ENCODE data around the gene PLEK2.
"Not testable (repeated sequence)": the region's sequence is repeated elsewhere in the genome, so short reads cannot be mapped to it uniquely, and the experiment has no call there.

PLEK2 gene, protein sequence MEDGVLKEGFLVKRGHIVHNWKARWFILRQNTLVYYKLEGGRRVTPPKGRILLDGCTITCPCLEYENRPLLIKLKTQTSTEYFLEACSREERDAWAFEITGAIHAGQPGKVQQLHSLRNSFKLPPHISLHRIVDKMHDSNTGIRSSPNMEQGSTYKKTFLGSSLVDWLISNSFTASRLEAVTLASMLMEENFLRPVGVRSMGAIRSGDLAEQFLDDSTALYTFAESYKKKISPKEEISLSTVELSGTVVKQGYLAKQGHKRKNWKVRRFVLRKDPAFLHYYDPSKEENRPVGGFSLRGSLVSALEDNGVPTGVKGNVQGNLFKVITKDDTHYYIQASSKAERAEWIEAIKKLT

GRCh38 chr14:67411820-67412421 lies at the start of gene PLEK2:
PLEK2 (minus strand) TSS chr14:67412165; CDS start chr14:67412059, 106 bp downstream.
- peak; percentile 90 for DNase-seq (ENCODE audit: low read depth)
- peak within 1 kb of the TSS; percentile 64 for H3K4me3 ChIP-seq (ENCODE audit: low read length)

GRCh38 chr14:67461341-67461985 lies 49.5 kb upstream of the PLEK2 start:
- TF ChIP-seq, protein P1, sequence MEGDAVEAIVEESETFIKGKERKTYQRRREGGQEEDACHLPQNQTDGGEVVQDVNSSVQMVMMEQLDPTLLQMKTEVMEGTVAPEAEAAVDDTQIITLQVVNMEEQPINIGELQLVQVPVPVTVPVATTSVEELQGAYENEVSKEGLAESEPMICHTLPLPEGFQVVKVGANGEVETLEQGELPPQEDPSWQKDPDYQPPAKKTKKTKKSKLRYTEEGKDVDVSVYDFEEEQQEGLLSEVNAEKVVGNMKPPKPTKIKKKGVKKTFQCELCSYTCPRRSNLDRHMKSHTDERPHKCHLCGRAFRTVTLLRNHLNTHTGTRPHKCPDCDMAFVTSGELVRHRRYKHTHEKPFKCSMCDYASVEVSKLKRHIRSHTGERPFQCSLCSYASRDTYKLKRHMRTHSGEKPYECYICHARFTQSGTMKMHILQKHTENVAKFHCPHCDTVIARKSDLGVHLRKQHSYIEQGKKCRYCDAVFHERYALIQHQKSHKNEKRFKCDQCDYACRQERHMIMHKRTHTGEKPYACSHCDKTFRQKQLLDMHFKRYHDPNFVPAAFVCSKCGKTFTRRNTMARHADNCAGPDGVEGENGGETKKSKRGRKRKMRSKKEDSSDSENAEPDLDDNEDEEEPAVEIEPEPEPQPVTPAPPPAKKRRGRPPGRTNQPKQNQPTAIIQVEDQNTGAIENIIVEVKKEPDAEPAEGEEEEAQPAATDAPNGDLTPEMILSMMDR (IDR thresholded peaks at IDR 0.05; ENCODE audit: insufficient read depth, low read depth, low read length, missing control alignments): no peak
- DNase-seq (ENCODE audit: low read depth): peak; percentile 86
- H3K4me3 ChIP-seq (ENCODE audit: low read length): no peak overlapping the region

More at GRCh38 chr14:67411820-67412421, at the start of gene PLEK2:
- TF ChIP-seq, protein P1 (IDR thresholded peaks at IDR 0.05; ENCODE audit: insufficient read depth, low read depth, low read length, missing control alignments): no peak

DNA sequence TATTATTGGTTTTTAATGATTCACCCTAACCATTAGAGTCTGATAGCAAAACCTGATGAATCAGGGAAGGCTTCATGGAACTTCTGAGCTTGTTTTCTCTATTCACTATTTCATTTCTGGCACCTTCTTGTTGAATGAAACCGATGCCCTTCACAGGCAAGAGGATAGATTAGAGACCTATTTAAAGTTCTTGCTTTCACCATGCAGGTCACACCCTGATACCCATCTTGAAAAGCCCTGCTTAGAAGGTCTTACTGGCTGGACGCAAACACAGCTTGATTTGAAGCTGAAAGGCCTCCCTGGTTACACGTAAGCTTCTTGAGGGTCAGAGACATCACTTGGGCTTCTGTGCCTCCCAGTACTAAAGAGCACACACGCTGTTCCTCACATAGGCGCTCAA lies 47.4 kb upstream of the PLEK2 start:
- DNase-seq (ENCODE audit: low read depth): no peak
- no peak overlapping the region for H3K4me3 ChIP-seq (ENCODE audit: low read length)
- TF ChIP-seq, protein P1 (IDR thresholded peaks at IDR 0.05; ENCODE audit: insufficient read depth, low read depth, low read length, missing control alignments): no peak

DNA sequence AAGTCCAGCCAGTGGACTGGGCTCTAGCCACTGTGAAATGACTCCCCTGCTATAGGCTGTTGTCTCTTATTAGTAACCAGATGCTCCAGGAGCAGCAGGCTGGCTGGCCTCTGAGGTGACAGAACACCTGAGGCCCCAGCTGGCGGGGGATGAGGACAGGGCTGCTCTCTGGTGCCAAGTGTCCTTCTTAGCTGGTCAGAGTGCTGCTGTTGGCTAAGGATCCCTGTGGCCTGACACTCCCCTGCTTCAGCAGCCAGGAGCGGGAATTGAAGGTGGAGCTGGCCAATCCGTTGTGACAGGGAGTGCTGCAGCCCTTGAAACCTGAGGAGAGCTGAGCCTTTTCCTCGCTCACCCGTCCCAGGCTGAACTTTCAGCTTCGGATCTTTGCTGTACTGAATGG lies 45.8 kb upstream of the PLEK2 start:
- DNase-seq (ENCODE audit: low read depth): peak; percentile 8
- TF ChIP-seq, protein P1 (IDR thresholded peaks at IDR 0.05; ENCODE audit: insufficient read depth, low read depth, low read length, missing control alignments): no peak
- no peak overlapping the region for H3K4me3 ChIP-seq (ENCODE audit: low read length)

- no peak for DNase-seq (ENCODE audit: low read depth)
- H3K4me3 ChIP-seq (ENCODE audit: low read length): no peak overlapping the region
- TF ChIP-seq, protein P1 (IDR thresholded peaks at IDR 0.05; ENCODE audit: insufficient read depth, low read depth, low read length, missing control alignments): no peak
Observed at GRCh38 chr14:67456732-67457131, 44.8 kb upstream of the PLEK2 start.

DNA sequence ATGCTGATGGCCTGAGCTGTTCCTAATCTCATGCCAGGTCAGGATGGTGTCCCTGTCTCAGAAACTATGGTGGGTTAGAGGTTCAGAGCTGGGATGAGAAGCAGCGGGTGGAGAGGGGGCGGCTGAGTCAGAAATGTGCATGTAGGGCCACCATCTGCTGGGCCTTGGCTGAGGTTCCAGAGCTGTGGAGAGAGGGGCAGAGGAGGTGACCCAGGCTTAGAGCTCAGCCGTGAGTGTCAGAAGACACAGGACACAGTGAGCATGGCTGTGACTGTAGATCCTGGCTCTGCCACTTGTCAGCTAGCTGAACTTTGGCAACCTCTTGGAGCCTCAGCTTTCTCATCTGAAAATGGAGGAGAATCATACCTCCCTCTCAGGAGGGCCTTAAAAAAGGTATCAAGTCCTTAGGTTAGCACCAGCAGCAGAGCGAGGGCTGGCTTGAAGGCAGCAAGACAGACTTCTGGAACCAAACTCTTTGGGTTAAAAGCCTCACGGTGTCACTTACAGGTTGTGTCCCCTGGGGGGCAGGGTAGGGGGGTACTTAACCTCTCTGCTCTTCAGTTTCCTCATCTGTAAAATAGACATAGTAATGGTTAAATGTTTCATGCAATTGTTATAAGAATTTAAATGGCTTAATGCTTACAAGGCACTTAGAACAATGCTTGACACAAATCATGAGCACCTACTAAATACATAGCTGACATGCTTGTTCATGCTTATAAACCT lies 41.8 kb upstream of the PLEK2 start:
- no peak for DNase-seq (ENCODE audit: low read depth)
- TF ChIP-seq, protein P1 (IDR thresholded peaks at IDR 0.05; ENCODE audit: insufficient read depth, low read depth, low read length, missing control alignments): no peak
- H3K4me3 ChIP-seq (ENCODE audit: low read length): no peak overlapping the region

DNA sequence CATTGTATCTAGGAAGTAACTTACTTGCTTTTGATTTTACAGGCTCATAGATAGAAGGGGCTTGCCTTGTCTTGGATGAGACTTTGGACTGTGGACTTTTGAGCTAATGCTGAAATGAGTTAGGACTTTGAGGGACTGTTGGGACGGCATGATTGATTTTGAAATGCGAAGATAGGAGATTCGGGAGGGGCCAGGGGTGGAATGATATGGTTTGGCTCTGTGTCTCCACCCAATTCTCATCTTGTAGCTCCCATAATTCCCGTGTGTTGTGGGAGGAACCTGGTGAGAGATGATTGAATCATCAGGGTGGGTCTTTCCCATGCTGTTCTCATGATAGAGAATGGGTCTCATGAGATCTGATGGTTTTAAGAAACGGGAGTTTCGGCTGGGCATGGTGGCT lies 39.7 kb upstream of the PLEK2 start:
- H3K4me3 ChIP-seq (ENCODE audit: low read length): not testable (repeated sequence)
- DNase-seq (ENCODE audit: low read depth): peak; percentile 30
